ENCODE measurements around the gene RMND1. TPM values are rescaled to one million over a fixed set of nuclear protein-coding genes. Genes with fewer than 3 reads are reported as not detected.

RMND1 gene
- total and polyA plus RNA-seq, 2 of the 13 experiments (the other 11 are each of a cell fraction or from before 2014, with no cell fraction given), result 34.0 to 72.5 TPM

DNA sequence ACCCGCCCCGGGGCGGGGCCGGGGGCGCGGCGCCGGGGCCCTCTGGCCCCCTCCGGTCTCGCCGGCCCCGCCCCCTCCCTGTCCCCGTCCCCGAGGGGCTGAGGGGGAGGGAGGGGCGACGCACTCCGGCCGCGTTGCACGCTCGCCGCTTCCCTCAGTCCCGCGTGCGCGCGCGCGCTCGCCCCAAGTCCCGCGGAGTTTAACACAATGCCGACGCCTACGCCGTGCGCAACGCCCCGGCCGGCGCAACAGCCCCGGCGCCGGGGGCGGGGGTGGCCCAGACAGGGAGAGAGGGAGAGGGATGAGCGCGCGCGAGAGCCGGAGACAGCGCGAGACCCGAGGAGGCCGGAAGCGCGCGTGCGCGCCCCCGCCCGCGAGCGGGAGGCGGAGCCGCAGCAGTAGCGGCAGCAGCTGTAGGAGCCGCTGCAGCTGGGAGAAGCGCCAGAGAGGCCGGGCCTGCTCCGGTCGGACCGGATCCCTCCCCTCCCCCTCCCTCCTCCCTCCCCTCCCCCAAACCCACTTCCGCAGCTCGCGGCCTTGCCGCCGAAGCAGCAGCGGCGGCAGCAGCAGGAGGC, 61.6 kb downstream of the RMND1 start (continued):
- TF ChIP-seq, protein P1, sequence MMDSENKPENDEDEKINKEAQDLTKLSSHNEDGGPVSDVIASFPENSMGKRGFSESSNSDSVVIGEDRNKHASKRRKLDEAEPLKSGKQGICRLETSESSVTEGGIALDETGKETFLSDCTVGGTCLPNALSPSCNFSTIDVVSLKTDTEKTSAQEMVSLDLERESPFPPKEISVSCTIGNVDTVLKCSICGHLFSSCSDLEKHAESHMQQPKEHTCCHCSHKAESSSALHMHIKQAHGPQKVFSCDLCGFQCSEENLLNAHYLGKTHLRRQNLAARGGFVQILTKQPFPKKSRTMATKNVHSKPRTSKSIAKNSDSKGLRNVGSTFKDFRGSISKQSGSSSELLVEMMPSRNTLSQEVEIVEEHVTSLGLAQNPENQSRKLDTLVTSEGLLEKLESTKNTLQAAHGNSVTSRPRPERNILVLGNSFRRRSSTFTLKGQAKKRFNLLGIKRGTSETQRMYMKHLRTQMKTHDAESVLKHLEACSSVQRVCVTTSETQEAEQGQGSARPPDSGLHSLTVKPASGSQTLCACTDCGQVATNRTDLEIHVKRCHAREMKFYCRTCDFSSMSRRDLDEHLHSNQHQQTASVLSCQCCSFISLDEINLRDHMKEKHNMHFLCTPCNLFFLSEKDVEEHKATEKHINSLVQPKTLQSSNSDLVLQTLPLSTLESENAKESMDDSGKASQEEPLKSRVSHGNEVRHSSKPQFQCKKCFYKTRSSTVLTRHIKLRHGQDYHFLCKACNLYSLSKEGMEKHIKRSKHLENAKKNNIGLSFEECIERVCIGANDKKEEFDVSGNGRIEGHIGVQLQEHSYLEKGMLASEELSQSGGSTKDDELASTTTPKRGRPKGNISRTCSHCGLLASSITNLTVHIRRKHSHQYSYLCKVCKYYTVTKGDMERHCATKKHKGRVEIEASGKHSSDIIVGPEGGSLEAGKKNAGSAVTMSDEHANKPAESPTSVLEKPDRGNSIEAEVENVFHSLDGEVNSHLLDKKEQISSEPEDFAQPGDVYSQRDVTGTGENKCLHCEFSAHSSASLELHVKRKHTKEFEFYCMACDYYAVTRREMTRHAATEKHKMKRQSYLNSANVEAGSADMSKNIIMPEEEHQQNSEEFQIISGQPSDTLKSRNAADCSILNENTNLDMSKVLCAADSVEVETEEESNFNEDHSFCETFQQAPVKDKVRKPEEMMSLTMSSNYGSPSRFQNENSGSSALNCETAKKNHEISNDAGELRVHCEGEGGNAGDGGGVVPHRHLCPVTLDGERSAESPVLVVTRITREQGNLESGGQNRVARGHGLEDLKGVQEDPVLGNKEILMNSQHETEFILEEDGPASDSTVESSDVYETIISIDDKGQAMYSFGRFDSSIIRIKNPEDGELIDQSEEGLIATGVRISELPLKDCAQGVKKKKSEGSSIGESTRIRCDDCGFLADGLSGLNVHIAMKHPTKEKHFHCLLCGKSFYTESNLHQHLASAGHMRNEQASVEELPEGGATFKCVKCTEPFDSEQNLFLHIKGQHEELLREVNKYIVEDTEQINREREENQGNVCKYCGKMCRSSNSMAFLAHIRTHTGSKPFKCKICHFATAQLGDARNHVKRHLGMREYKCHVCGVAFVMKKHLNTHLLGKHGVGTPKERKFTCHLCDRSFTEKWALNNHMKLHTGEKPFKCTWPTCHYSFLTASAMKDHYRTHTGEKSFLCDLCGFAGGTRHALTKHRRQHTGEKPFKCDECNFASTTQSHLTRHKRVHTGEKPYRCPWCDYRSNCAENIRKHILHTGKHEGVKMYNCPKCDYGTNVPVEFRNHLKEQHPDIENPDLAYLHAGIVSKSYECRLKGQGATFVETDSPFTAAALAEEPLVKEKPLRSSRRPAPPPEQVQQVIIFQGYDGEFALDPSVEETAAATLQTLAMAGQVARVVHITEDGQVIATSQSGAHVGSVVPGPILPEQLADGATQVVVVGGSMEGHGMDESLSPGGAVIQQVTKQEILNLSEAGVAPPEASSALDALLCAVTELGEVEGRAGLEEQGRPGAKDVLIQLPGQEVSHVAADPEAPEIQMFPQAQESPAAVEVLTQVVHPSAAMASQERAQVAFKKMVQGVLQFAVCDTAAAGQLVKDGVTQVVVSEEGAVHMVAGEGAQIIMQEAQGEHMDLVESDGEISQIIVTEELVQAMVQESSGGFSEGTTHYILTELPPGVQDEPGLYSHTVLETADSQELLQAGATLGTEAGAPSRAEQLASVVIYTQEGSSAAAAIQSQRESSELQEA (CRISPR knock-in tag; IDR thresholded peaks at IDR 0.05; ENCODE audit: not compliant biosample characterization), result no peak
- TF ChIP-seq SMAD1 (CRISPR knock-in tag; IDR thresholded peaks at IDR 0.05; ENCODE audit: borderline replicate concordance, low read depth) (no peak; the same call in 1 of the 2 replicates), TCF7L2 (IDR thresholded peaks at IDR 0.05; ENCODE audit: low read depth, low read length) (no peak), HNRNPUL1 (IDR thresholded peaks at IDR 0.05; ENCODE audit: low read depth, low read length) (0 out of 2 replicates have a peak, but pooled peaks have one; percentile 34), TGIF2 (CRISPR knock-in tag; IDR thresholded peaks at IDR 0.05) (no peak), NR3C1 (CRISPR knock-in tag; IDR thresholded peaks at IDR 0.05) (no peak), ZC3H13 (CRISPR knock-in tag; IDR thresholded peaks at IDR 0.05) (peak; percentile 88), ZFP37 (CRISPR knock-in tag; IDR thresholded peaks at IDR 0.05; ENCODE audit: borderline replicate concordance) (no peak), BRD4 (CRISPR knock-in tag; IDR thresholded peaks at IDR 0.05) (no peak; the same call in 1 of the 2 replicates), ZNF746 (CRISPR knock-in tag; IDR thresholded peaks at IDR 0.05) (no peak), DNMT3B (CRISPR knock-in tag; conservative IDR thresholded peaks at IDR 0.05) (0 out of 2 replicates have a peak, but pooled peaks have one; percentile 60), ZNF282 (IDR thresholded peaks at IDR 0.05; ENCODE audit: partially characterized antibody) (no peak), ETV6 (CRISPR knock-in tag; conservative IDR thresholded peaks at IDR 0.05) (peak; percentile 31; the same call in 1 of the 2 replicates), ELF4 (CRISPR knock-in tag; IDR thresholded peaks at IDR 0.05; ENCODE audit: borderline replicate concordance) (no peak), PAWR (CRISPR knock-in tag; IDR thresholded peaks at IDR 0.05; ENCODE audit: borderline replicate concordance) (no peak), FLYWCH1 (CRISPR knock-in tag; IDR thresholded peaks at IDR 0.05) (no peak), ZNF672 (CRISPR knock-in tag; IDR thresholded peaks at IDR 0.05) (0 out of 2 replicates have a peak, but pooled peaks have one; percentile 51), KDM1A (CRISPR knock-in tag; IDR thresholded peaks at IDR 0.05) (no peak), MED1 (CRISPR knock-in tag; IDR thresholded peaks at IDR 0.05) (peak; percentile 70)
- TF ChIP-seq, protein P2, sequence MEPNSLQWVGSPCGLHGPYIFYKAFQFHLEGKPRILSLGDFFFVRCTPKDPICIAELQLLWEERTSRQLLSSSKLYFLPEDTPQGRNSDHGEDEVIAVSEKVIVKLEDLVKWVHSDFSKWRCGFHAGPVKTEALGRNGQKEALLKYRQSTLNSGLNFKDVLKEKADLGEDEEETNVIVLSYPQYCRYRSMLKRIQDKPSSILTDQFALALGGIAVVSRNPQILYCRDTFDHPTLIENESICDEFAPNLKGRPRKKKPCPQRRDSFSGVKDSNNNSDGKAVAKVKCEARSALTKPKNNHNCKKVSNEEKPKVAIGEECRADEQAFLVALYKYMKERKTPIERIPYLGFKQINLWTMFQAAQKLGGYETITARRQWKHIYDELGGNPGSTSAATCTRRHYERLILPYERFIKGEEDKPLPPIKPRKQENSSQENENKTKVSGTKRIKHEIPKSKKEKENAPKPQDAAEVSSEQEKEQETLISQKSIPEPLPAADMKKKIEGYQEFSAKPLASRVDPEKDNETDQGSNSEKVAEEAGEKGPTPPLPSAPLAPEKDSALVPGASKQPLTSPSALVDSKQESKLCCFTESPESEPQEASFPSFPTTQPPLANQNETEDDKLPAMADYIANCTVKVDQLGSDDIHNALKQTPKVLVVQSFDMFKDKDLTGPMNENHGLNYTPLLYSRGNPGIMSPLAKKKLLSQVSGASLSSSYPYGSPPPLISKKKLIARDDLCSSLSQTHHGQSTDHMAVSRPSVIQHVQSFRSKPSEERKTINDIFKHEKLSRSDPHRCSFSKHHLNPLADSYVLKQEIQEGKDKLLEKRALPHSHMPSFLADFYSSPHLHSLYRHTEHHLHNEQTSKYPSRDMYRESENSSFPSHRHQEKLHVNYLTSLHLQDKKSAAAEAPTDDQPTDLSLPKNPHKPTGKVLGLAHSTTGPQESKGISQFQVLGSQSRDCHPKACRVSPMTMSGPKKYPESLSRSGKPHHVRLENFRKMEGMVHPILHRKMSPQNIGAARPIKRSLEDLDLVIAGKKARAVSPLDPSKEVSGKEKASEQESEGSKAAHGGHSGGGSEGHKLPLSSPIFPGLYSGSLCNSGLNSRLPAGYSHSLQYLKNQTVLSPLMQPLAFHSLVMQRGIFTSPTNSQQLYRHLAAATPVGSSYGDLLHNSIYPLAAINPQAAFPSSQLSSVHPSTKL (CRISPR knock-in tag; IDR thresholded peaks at IDR 0.05), result peak; percentile 19

Data from HepG2 (cell line).